Dedifferentiated amniotic fluid mesenchymal stem cell (primary cell): ENCODE measurements around the gene RNF222.

Experiments
- DNase-seq: peaks from one replicate; pipeline ENCODE4 v3.0.0-alpha.2; 2016; ENCODE audit errors: extremely low spot score

The RNF222 gene

GRCh38 chr17:8345052-8345690 is 52.5 kb downstream of the RNF222 start:
- DNase-seq = no peak

GRCh38 chr17:8341456-8341855 is 56.2 kb downstream of the RNF222 start:
- no peak for DNase-seq
